Glomerular visceral epithelial cell (primary cell): ENCODE measurements around the gene ATF7.
"Not testable (repeated sequence)": the region's sequence is repeated elsewhere in the genome, so short reads cannot be mapped to it uniquely, and the experiment has no call there.

Source experiments
- DNase-seq: peaks from one replicate; pipeline ENCODE4 v3.0.0-alpha.2; 2016; ENCODE audit errors: extremely low spot score

ATF7 gene

GRCh38 chr12:53482626-53483168, 143.5 kb downstream of the ATF7 start:
- DNase-seq = no peak

DNA sequence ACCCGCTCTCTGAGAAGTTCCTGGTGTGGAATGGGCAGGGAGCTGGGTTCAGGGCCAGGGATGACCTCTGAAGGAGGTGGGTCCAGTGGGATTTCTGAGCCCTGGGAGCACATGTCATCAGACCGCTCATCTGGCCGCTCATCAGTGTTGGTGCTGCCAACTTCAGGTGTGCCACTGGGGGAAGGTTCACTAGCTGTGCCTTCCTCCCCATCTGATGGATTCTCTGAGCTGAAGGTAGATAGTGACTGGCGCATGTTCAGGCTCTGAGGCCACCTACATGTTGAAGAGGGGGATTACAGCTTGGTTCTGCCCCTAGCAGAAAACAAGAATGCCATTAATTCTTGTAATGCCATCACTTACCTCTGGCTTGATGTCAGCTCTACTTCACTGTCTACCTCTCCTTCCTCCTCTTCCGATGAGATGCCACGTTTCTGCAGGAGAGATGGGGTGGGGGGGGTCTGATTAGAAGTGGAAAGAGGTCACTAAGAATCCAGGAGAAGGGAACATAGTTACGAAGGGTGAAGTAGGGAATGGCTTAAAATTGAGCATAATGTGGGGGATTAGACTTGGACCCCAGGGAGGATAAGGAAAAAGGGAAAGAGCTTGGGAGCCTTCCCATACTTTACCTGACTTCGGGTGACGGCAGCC, 144.1 kb downstream of the ATF7 start:
- no peak for DNase-seq

DNA sequence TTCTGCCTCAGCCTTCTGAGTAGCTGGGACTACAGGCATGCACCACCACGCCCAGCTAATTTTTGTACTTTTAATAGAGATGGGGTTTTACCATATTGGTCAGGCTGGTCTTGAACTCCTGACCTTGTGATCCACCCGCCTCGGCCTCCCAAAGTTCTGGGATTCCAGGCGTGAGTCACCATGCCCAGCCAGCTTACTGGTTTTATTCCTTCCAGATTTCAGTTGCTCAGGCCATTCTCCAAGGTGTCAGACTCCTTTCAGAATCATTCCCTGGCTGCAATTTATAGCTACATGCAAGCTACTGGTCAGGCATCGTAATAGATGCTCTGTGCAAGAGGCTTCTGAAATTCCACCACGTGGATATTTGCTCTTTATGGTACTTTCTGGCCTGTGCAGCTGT, 144.7 kb downstream of the ATF7 start:
- not testable (repeated sequence) for DNase-seq

DNA sequence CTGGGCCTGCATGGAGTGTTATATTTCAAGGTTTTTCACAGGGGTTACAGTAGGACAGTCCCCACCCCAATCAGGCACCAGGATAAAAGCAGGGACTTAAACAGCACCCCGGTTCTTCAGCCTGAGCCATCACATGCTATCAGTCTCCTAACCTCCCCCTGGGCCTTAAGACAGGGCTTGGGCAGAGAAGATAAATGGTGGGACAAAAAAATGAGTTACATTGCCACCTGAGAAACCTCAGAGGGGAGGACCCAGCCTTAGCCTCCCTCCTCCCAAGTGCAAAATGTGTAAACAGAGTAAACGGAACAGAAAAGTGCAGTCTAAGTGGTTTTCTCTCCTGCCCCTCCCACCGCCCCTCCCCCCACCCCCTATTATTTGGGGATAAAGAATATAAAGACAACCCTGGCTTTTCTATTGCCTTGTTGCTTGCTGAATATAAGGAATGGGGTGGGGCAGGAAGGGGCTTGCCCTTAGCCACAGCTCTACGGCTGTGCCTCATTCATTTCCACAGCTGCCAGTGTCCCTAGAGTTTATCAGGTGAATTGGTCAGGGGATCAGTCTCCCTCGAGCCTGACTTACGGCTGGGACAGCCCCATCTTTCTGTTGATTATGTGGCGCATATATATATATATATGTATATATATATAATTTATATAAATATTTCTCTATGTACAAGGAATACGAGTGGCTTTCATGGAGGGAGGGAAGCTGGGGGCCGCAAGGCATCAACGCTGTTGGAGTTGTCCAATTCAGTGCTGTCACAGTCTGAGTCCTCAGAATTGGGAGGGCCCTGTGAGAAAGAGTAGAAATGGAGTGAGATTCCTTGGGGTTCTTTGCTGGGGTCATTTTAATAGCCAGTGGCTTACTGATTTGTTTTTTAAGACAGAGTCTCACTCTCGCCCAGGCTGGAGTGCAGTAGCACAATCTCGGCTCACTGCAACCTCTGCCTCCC, 145.4 kb downstream of the ATF7 start:
- no peak for DNase-seq

- DNase-seq = no peak
Observed at GRCh38 chr12:53479331-53479730, 146.9 kb downstream of the ATF7 start.

GRCh38 chr12:53478865-53479264, 147.3 kb downstream of the ATF7 start:
- DNase-seq = no peak

- DNase-seq = no peak
Observed at GRCh38 chr12:53476769-53477209, 149.4 kb downstream of the ATF7 start.

GRCh38 chr12:53474819-53475218, 151.4 kb downstream of the ATF7 start:
- no peak for DNase-seq

DNA sequence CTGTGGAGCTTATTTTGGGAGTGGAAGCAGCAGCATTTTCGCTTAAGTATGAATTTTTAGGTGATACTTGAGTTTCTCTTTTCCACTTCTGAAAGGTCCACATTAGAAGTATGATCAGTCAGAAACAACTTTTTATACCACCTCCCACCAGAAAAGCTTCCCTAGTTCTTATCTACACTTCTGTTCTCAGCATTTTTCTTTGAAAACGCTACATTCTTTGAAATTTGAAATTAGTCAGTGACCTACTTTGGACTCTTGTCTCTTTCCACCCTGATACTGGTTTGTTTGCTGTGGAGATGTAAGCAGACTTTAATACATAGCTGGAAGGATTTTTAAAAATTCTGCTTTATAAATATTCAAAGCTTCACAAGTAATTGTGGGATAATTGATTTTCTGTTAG, 152.1 kb downstream of the ATF7 start:
- DNase-seq = no peak

DNA sequence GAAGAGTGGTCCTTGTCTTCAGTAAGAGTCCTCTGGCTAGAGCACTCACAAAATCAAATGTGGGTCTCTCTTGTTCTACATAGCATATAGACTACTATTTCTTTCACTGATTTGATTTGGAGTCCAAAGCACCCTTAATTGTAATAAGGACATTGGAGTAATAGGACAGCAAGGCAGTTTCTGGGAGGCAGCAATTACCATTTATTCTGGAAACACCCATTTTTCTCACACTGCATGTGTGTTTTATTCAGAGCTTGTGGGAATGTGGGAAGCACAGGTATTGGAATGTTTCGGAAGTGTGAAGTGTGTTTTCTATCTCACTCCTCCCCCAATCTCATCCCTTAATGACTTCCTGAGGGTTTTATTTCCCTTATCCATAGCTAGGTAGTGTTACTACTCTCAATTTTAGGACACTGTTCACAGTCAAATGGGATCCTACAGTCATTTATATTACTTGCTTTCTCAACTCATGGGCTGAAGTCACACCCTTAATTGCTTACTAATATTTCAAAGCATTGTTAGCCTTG, 154.1 kb downstream of the ATF7 start:
- DNase-seq = no peak

DNA sequence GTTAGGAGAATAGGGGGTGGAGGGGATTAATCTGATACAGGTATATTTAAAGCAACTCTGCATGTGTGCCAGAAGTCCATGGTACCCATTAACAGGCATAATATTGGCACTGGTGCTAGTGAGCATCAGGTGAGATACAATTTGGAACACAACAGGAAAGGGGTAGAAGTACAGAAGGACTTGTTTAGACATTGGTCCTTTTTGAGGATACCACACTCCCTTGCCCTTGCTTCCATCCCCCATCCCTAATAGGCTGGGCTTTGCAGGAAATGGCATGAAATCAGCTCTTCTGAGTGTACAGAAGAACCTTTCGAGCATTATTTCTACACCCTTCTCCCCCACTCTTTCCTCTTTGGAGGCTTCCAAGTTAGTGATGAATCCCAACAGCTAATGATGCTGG, 157.9 kb downstream of the ATF7 start:
- no peak for DNase-seq

- DNase-seq = no peak
Observed at GRCh38 chr12:53467880-53468279, 158.3 kb downstream of the ATF7 start.

GRCh38 chr12:53467082-53467481, 159.1 kb downstream of the ATF7 start:
- DNase-seq = no peak

DNA sequence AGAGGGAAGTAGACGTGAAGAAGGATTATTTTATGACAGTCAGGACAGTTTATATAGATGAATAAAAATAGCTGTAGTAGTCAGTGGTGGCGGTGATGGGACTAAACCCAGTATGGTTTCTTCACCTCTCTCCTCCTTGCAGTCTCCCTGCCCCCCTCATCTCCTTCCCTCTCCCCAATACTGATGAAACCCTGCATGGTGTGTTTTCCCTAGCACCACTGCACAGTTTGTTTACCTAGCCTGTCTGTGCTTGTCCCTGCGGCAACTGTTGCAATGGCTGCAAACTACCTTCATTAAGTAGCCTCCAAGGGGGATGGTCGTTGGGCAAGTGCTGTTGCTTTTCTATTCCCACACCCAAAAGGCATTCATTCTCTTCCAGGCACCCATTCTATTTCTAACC, 159.5 kb downstream of the ATF7 start:
- no peak for DNase-seq

- DNase-seq = no peak
Observed at GRCh38 chr12:53465679-53466078, 160.5 kb downstream of the ATF7 start.

DNA sequence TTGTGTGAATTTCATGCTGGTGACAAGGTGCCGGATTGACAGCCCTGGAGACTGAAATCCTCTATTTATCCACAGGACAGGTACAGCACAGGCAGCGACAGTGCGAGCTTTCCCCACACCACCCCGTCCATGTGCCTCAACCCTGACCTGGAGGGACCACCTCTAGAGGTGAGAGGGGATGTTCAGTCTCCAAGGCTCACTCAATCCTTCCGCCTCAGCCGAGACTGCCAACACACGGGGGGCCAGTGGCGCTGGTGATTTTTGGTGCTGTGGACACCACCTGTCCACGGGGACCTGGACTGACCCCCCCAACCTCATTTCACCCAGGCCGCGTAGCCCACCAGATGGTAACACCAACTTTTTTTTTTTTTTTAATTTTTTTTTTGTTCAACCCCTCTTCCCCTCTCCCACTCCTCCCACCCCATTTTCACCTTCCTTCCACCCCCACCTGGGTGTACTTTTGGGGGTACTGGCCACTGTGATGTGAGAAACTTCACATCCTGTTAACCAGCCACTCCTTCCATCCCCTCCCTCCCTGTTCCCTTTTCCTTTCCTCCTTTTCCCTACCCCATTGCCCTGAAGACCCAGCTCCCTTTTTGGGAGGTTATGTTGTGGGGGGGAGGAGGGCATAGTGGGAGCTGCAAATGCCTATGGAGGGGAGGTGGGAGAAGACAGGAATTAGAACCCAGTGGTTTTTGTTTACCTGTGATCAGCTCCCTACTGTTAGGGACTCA, 161.3 kb downstream of the ATF7 start:
- DNase-seq = no peak

DNA sequence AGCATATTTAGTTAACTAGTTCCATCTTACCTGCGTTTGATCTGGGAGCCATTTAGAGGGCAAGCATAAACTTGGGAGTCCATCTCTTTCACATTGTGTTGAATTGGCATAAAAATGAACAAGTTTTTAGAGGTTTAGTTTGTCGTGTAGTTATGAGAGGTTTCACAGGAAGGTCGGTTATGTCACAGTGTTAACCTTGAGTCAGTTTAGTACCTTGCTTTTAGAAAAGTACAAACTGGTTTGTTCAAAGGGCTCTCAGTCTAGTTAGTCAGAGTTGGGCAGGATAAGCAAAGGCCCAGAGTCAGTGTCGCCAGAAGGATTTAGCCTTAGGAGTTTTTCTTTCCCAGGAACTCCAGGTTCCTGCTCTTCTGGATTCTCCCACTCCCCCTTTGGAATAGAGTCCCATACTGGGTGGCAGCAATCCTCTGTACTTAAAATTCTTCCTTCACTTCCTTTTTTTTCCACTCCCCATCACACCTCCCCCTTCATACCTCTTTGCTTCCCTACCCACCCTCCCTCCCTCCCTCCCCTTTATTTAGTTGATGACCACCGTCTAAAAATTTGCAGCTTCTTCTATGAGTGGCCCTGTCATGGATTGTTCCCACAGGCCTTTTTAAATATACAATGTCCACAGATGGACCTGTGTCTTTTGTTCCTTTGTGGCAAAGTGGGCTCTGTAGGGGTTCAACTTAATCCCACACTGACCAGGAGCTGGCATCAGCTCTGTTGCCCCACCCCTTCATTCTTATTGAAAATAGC, 162.2 kb downstream of the ATF7 start:
- DNase-seq = no peak

GRCh38 chr12:53462935-53463334, 163.2 kb downstream of the ATF7 start:
- no peak for DNase-seq

DNA sequence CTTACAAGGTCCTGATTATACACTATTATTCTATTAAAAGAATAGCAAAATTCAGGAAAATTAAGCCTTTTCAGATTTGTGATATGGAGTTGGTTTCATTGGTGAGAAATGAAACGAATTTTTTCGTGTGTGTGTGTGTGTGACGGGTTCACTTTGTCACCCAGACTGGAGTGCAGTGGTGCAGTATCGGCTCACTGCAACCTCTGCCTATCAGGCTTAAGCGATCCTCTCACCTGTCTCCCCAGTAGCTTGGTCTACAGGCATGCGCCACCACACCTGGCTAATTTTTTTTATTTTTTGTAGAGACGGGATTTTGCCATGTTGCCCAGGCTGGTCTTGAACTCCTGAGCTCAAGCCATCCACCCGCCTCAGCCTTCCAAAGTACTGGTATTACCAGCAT, 164.6 kb downstream of the ATF7 start:
- DNase-seq = no peak

DNA sequence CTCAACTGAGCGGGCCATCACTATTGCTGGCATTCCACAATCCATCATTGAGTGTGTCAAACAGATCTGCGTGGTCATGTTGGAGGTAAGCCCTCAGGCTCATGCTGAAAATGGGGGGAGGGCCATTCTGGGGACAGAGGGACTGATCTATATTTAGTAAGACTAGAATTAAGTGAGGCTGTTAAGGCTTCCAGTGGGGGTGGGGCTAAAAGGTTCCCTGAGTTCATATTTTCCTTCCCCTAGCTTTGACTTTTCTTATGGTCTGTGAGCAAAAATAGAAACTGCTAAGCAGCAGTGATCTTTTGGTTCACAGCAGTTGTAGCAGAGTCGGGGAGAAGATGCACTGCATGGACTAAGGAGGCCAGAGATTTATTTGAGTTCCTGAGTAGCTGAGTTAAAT, 165.1 kb downstream of the ATF7 start:
- DNase-seq = no peak

GRCh38 chr12:53459097-53459496, 167.1 kb downstream of the ATF7 start:
- DNase-seq = no peak
